HG03025 (cell line): ENCODE results near the gene STK32B.

Source experiments
- ATAC-seq: cut with Tn5 transposase; IDR thresholded peaks from one replicate; pipeline ENCODE4 v1.9.1; 2021; ENCODE audit warnings: mild to moderate bottlenecking, moderate library complexity; ENCODE audit not compliant: unreplicated experiment, low FRiP score

STK32B gene

DNA sequence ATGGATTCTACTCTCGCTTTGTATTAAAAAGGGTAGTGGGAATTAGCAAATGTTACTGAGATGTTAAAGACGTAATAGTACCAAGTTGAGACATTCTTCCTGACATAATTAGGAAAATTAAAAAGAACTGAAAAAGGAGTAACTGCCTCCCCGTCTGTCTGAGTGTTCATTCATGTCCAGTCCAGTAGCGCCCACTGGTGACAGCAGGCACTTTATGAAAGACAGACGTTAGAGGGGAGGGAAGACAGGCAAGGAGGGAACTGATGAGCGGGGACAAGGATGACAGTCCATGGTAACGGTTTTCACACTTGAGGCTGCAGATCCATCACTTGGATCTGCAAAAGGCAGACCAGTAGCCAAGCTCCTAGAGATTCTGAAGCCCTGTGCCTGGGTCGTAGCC is 326.7 kb downstream of the STK32B start:
- ATAC-seq, result no peak

- ATAC-seq, result no peak
These were observed 328.6 kb downstream of the STK32B start for GRCh38 chr4:5379895-5380294.

DNA sequence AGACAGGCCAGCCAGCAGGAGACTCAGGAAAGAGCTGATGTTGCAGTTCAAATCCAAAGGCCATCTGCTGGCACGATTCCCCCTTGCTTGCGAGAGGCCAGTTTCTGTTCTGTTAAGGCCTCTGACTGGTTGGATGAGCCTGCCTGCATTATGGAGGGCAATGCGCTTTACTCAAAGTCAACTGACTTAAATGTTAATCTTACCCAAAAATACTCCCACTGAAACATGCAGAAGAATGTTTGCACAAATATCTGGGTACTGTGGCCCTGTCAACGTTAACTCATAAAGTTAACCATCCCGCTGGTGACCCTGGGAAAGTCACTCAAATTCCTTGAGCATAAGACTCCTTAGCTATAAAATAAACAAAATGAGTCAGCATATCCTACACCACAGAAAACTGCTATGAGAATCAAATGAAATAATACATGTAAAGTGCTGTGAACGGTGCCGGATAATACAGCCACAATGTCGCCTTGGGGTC is 330.7 kb downstream of the STK32B start:
- ATAC-seq, result no peak

DNA sequence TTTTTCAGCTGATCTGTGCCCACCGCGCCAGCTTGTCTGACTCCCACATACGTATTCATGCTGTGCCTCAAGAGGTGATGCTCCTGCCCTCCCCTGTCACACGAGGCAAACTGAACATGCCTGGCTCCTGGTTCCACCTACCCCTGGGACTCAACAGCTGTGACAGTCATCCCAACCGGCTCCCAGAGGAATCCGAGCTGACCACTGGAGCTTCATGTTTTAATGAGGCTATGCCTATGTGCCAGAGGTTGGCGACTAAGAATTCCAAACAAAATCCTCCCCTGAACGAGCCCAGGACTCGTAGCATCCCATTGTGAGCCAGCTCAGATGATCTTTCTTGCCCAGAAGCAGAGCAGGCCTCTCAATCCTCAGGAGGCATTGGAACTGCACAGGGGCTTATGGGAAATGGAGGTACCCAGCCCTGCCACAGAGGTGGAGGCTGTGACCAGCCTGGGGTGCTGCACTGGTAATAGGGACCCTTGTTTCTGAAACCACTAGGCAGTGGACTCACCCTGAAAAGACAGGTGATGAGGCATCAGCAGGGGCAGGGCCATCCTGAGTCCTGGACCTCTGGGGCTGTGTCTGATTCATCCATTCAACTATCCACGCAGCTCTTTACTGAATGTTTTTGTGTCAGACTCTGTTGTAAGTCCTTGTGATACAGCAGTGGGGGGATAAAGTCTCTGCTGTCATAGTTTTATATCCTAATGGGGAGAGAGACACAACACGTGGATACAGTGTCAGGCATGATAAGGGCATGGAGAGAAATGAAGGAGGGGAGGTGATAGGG is 332.1 kb downstream of the STK32B start:
- ATAC-seq, result no peak

- ATAC-seq, result no peak
These were observed 334.5 kb downstream of the STK32B start for GRCh38 chr4:5385741-5386311.

- ATAC-seq, result no peak
These were observed 335.6 kb downstream of the STK32B start for GRCh38 chr4:5386921-5387320.

DNA sequence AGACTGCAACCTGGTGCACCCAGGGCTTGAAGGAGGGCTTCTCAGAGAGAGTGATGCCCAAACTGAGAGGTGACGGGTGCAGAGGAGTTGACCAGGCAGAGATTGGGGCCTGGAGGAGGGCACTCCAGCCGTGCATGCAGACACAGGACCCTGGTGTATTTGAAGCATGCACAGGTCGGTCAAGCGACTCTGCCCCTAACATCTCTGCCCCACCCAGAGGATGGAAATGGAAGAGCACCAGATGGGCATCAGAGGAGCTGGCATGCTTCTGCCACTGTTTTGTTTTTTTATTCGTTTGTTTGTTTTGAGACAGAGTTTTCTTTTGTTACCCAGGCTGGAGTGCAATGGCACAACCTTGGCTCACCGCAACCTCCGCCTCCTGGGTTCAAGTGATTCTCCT is 336.2 kb downstream of the STK32B start:
- no peak for ATAC-seq

DNA sequence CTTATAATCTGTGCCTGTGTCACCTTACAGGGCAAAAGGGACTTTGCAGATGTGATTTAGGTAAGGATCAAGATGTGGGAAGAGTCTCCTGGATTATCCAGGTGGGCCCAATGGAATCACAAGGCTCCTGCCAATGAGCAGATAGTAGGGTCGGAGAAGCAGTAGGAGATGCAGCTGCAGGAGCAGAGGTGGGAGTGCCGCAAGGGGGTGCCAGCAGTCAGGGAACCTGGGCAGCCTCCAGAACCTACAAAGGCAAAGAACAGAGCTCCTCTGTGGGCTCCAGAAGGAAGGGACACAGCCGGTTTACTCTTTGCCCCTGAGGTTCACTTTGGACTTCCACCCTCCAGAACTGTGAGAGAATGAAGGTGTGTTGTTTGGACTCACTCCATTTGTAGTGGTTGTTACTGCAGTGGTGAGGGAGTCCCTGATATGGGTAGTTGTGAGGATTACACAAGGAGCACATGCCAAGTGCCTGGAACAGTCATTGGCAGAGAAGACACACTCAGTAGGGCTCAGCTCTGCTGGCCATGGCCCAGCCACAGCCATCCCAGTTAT is 338.6 kb downstream of the STK32B start:
- ATAC-seq, result no peak

GRCh38 chr4:5391492-5391891 is 340.2 kb downstream of the STK32B start:
- ATAC-seq, result no peak

GRCh38 chr4:5393911-5394513 is 342.7 kb downstream of the STK32B start:
- ATAC-seq, result no peak

DNA sequence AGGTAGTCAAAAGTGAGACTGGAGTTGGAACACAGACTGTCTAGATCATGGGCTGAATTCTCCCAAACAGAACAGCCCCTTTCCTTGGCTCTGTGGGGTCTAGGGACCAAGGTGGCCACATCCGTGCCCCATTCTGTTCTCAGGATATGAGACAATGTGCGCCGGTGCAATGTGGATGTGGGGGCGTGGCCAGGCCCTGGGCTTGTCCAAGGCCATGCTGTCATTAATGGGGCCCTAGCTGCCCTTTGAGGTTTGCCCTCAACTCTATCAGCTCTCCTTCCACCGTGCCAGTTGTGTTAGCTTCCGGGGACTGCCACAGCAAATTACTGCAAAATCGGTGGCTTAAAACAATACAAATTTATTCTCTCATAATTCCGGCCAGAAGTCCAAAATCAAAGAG is 344.5 kb downstream of the STK32B start:
- ATAC-seq, result no peak

- ATAC-seq, result no peak
These were observed 346.8 kb downstream of the STK32B start for GRCh38 chr4:5398056-5398455.

DNA sequence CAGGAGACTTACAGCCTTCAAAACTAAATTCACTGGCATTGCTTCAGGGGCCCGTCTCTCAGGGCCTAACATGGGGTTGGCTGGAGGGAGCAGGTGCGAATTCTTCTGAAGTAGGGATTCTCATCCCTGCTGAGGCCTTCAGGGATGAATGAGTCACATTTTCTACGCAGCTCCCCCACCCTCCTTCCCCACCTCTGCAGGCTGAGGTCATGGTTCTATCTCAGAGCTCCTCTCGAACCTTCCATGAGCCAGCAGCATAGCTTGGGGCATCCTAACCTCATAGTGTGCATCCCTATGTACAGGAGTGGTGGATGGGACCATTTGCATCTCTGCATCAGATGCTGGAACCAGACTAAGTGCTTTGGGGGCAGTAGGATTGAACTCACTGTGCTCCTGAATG is 347.8 kb downstream of the STK32B start:
- no peak for ATAC-seq

- no peak for ATAC-seq
These were observed 348.6 kb downstream of the STK32B start for GRCh38 chr4:5399790-5400421.

DNA sequence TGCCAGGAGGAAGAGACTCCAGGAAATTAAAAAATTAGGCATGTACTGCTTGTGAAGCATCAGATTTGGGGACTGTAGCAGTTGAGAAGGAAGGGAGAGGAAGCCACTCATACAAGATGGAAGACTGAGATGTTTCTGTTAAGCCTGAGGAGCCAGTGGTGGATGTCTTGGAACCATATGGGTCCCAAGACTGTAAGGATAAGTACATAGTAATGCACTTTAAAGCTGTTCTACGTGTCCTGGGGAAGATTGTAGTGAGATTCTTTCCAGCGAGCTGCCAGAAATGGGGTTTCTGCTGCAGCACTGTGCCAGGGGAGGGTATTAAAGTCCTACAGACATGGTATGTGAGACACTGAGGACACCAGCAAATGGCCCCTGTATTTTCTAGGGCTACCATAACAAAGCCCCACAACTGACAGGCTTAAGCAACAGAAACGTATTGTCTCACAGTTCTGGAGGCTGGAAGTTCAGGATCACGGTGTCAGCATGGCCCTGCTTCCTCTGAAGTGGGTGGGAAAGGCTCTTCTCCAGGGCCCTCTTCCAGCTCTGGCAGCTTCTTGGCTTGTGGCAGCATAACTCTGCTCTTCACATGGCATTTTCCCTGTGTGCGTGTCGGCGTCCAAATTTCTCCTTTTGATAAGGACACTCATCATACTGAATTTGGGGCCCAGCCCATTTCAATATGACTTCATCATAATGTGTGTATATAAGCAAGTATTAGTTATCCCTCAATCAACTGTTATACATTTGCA is 352.6 kb downstream of the STK32B start:
- ATAC-seq, result no peak

DNA sequence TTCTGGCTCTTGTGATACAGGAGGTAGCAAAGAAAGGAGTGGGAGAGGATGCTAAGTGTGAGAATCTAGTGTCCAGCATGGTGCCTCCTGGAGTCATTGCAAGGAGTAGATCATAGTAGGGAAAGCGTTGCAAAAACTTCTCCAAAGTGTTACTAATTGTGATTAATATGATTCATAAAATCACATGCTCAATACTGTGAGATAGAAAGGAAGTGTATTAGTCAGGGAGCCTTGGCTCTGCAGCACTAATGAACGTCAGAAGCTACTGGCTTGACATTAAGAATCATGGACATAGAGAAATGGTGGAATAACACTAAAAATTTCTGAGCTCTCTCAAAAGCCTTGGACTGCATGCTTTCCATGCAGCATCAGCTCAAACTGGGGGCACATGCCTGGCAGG is 358.0 kb downstream of the STK32B start:
- no peak for ATAC-seq

- ATAC-seq, result no peak
These were observed 358.8 kb downstream of the STK32B start for GRCh38 chr4:5409972-5410618.

DNA sequence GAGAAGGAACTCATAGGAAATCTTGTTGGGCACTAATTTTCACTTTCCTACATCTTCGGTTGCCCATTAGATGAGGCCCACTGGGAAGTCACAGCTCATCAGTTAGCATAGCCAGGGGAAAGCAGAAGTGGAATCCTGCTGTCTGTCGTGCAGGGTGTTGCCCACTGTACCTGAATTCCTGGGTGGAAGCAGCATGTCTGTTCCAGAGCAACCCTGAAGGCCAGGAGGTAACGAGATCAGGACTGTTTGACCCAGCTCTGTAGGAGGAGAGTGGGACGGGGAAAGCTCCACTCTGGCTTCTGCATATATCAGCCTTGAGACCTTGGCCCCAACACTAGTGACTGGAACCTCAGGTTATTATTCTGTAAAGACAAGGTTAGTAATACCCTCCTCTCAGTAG is 361.0 kb downstream of the STK32B start:
- no peak for ATAC-seq

- no peak for ATAC-seq
These were observed 361.5 kb downstream of the STK32B start for GRCh38 chr4:5412751-5413150.

DNA sequence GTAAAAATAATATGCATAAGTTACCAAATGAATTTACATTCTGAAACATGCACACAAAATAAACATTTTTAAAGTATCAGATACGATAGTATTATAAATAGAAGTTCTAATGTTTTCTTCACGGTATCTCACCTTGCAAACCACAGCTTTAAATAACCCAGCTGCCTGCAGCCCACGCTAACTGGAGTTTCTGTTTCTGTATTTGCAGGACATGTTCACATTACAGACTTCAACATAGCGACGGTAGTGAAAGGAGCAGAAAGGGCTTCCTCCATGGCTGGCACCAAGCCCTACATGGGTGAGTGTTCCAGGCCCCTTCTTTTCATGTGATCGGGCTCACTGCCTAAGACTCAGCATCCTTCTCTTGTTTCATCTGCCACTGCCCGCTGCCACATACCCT is 365.4 kb downstream of the STK32B start:
- peak; percentile 61 for ATAC-seq
